Prostate gland (tissue), 2 donors: ENCODE results near the gene RDH12.

Experiments used
- CTCF ChIP-seq, 4 experiments: fragments of 200-600 bp in 2 of 4; fragments of 450-650 bp in 2 of 4; sonication (generic) in 2 of 4; IDR thresholded peaks; 1 replicate in 3 of 4; 2 replicates in 1 of 4; pipeline ENCODE4 v1.5.1; 2016 to 2019; ENCODE audit warnings: antibody characterized with exemption in 4 of 4, mild to moderate bottlenecking in 2 of 4, moderate library complexity in 2 of 4
- POLR2A ChIP-seq: fragments of 450-650 bp; IDR thresholded peaks from one replicate; pipeline ENCODE4 v1.6.1; 2016; ENCODE audit warnings: antibody characterized with exemption, mild to moderate bottlenecking
- POLR2AphosphoS5 ChIP-seq: sonication (generic); formaldehyde crosslinking; IDR thresholded peaks from one replicate; pipeline ENCODE4 v1.6.1; 2017; ENCODE audit warnings: antibody characterized with exemption

DNA sequence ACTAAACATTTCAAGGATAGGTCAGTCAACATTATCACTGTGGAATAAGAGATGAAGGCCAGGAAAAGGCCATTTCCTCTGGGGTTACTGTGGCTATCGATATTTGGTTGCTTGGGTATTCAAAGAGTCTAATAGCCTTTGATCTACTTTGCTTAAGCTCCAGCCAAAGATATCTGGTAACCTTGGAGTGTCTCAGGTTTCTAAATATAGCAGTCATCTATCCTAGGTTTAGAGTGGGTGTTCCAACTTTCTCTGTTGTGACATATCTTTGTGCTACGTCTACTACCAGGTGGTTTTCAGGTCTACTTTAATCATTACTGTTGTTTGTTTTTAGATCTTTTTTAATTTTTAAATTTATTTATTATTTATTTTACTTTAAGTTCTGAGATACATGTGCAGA lies 42.4 kb downstream of the RDH12 start:
- TF ChIP-seq CTCF (IDR thresholded peaks at IDR 0.05), result no peak
- TF ChIP-seq POLR2A, result no peak
- no peak for TF ChIP-seq POLR2AphosphoS5
